HG03521 (cell line): ENCODE measurements around the gene CDH23.

Experiments
- ATAC-seq: cut with Tn5 transposase; IDR thresholded peaks from one replicate; pipeline ENCODE4 v1.9.1; 2021; ENCODE audit warnings: mild to moderate bottlenecking, moderate library complexity; ENCODE audit not compliant: unreplicated experiment

The CDH23 gene

DNA sequence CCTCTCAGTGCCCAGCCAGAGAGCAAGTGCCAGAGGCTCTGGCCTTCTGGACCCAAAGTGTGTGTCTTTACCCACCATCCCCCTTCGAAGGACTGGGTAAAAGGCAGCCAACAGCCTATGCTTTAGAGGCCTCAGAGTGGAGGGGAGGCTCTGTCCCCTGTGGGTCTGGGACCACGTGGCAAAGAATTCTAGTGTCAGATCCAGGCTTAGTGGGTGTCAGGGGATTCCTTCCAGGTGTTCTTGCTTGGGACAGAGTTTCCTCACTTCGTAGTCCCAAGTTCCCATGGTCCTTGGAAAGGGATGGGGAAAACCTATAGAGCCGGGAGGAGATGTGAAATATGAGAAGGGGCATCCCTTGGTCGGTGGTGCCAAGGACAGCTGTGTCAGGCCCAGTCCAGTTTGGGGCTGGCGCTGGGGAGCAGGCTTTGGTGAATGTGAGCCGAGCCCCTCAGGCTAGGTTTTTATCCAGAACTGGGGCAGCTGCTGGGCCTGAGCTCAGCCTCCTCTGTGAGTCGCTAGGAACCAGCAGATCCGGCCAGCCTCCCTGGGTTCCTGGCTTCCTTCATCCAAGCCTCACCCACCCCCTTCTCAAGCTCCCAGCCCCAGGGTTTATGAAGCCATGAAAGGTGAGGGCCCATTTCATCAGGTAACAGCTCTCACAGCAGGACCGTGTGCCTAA lies 251.7 kb downstream of the CDH23 start:
- ATAC-seq, result no peak

- no peak for ATAC-seq
These were observed 252.2 kb downstream of the CDH23 start for GRCh38 chr10:71648933-71649320.

GRCh38 chr10:71649631-71650030 lies 252.9 kb downstream of the CDH23 start:
- no peak for ATAC-seq

GRCh38 chr10:71650397-71650796 lies 253.7 kb downstream of the CDH23 start:
- no peak for ATAC-seq

- ATAC-seq, result no peak
These were observed 254.7 kb downstream of the CDH23 start for GRCh38 chr10:71651428-71651827.

GRCh38 chr10:71651928-71652327 lies 255.2 kb downstream of the CDH23 start:
- ATAC-seq, result no peak

- ATAC-seq, result no peak
These were observed 256.3 kb downstream of the CDH23 start for GRCh38 chr10:71653044-71653443.

DNA sequence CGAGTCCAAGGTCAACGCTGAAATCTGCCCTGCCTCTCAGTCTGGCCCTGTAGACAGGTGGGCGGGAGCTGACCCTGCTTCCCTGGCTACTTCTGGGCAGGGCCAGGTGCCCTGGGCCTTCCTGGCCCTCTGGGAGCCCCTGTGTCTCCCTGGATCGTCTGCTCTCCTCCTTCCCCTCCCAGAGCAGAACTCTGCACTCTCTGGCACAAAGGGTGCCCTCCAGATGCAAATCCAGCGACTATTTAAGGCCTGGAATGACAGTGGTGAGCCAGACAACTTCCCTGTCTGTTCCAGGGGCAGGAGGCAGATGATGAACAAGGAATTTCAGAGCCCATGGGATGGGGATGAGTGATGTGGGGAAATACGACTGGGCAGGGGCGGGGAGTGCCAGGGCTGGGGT lies 259.5 kb downstream of the CDH23 start:
- ATAC-seq, result no peak

GRCh38 chr10:71657604-71658466 lies 261.1 kb downstream of the CDH23 start:
- ATAC-seq, result no peak

GRCh38 chr10:71658467-71658745 lies 261.7 kb downstream of the CDH23 start:
- ATAC-seq, result no peak

DNA sequence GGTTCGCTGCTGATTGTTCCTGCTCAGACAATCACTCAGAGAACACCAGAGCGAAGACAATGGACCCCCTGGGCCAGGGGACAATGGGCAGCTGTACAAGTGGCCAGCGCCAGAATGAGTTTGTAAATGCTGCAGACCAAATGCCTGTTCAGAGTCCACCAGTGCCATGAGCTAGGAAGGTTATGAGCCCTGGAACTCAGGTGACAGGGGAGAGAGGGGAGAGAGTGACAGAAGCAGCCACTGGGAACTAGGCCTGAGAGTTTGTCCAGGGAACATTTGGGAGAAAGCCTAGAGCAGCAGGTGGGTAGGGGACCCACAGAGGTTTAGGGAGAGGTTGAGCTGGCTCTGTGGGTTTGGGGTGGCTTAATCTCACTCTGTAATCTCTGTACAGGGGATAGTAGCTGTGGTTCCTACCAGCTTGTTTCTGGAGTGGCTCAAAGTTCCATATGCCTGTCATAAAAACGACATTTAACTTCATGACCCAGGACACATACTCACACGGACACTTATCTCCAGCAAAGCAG lies 262.5 kb downstream of the CDH23 start:
- no peak for ATAC-seq

GRCh38 chr10:71659737-71660136 lies 263.0 kb downstream of the CDH23 start:
- ATAC-seq, result no peak

- no peak for ATAC-seq
These were observed 263.6 kb downstream of the CDH23 start for GRCh38 chr10:71660313-71660712.

- no peak for ATAC-seq
These were observed 264.4 kb downstream of the CDH23 start for GRCh38 chr10:71661060-71661622.

DNA sequence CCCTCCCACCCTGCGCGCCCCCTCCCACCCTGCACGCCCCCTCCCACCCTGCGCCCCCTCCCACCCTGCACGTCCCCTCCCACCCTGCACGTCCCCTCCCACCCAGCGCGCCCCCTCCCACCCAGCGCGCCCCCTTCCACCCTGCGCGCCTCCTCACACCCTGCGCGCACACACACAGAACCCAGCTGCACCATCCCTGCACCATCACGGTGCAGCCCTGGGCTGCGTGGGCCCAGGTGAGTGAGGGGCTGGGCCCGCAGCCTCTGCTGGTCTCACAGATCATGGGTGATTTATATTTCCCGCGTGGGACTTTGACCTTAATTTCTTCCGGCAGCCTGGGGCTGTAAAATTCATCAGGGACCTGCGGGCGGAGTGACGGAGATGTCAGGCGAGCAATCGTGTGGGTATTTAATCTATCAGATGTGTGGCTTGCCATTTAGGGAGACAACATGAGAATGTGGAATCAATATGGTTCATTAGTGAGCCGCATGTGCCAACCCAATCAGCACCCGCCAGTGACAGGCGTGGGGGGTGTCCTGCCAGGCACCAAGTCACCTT lies 265.1 kb downstream of the CDH23 start:
- ATAC-seq, result no peak

DNA sequence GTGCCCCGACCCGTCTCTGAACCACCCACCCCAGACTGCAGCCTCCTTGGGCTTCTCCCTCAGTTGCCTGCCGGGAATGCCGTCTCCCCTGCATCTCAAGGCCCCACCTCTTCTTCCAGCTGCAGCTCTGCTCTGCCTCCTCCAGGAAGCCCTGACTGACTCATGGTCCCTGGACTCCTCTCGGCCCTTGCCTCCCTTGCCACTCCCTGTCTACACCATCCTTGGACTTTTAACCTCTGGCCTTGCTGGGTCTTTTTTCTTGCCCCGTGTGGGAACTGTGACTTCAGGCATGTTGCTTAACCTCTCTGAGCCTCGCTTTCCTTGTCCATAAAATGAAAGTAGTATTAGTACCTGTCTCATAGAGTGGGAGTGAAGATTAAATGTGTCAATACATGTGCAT lies 266.6 kb downstream of the CDH23 start:
- ATAC-seq, result no peak

DNA sequence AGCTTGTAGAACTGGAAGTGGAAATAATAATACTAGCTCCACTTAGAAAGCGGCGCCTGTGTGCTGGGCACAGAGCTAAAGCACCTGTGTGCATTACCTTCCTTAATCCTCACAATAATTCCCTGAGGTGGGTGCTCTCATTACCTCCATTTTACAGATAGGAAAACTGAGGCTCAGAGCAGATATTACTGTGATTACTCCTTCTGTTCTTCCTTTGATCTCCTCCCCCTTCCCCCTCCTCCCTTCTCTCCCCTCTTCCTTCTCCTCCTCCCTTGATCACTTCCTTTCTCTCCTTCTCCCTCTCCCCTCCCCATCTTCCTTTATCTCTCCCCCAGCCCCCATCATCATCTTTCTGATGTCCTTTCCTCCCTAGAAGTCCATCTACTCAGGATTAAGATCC lies 267.9 kb downstream of the CDH23 start:
- no peak for ATAC-seq

DNA sequence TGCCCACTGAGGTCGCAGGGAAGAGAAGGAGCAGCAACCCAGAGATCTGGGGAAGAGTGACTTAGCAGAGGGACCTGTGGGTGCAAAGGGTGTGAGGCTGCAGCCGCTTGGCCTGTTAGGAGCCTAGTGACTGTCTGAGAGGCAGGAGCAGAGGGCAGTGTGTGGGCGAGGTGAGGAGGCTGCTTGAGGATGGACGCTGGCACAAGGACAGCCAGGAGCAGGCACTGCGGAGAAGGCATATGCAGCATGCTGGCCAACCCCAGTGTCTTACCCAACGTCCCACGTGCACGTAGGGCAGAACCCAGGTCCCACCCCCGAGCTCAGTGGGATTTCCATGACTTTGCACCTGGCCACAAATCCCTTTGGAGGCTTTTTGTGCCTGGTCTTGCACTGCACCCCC lies 268.7 kb downstream of the CDH23 start:
- no peak for ATAC-seq

- no peak for ATAC-seq
These were observed 270.1 kb downstream of the CDH23 start for GRCh38 chr10:71666639-71667386.

DNA sequence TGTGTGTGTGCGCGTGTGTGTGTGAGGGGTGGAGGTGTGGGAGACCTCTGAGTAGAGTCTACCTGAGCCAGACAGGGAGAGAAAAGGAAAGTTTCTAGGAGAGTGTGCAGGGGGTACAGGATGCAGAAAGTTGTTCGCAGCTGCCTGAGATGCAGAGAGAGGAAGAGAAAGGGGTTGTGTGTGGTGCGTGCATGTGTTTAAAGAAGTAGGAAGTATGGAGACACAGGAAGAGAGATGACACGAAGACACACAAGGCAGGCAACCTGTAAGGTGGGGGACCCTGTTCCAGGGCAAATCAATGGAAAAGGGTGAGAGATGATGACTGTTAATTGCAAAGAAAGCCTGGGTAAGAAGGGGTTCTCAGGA lies 270.6 kb downstream of the CDH23 start:
- ATAC-seq, result no peak
